H4 (cell line): ENCODE measurements around the gene ERCC6L2. TPM values are rescaled to one million over a fixed set of nuclear protein-coding genes. Genes with fewer than 3 reads are reported as not detected.

Experiments
- DNase-seq: peaks from one replicate; pipeline ENCODE4 v3.0.0-alpha.2; 2015; ENCODE audit warnings: low spot score
- total RNA-seq: library from RNA; depleted of rRNA; stranded (reverse); fragments of >200 nt; shearing (Covaris generic); gene quantifications from 2 replicates; pipeline ENCODE4 v1.2.3, GENCODE V29; 2014

The ERCC6L2 gene
- total RNA-seq, 1 experiment from 2014 or later: 37.7 TPM

GRCh38 chr9:95978106-95978505 is 102.6 kb downstream of the ERCC6L2 start:
- DNase-seq: no peak

- no peak for DNase-seq
These were observed 104.0 kb downstream of the ERCC6L2 start for GRCh38 chr9:95979446-95979845.

DNA sequence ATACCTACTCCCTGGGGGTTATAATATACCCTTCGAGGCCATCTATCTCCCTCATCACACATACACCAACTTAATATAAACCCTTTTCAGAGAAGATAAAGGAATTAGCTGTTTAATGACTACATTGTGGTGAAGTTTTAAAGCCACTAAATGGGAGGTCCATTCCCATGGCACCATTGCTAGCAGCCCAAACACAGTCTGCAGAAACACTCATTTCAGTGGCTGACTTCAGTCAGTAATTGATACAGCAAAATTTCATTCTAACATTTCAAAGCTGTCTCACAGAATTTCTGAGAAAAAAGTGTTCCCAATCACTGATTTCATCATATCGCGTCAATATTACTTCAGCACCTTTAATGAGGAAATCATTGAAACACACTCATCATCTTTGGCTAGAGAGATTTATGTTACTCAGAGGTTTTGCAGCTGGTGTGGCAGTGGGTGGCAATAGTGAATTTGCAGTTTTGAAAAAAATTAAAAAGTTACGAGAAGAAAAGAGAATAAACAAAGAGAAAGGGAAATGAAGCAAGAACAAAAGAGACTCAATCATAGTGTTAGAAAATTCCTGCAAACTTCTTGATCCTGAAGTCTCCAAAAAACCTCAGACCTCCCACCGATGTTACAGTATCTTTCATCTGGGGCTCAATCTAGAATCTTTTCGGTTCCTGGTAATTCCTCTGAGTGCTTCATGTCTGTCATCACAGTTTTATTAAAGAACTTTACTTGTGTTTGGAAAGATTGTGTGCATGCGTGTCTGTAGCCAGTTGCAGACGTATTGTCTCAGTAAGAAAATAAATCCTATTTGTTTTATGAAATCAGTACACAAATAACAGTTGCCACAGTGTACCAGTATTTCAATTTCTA is 105.0 kb downstream of the ERCC6L2 start:
- no peak for DNase-seq

DNA sequence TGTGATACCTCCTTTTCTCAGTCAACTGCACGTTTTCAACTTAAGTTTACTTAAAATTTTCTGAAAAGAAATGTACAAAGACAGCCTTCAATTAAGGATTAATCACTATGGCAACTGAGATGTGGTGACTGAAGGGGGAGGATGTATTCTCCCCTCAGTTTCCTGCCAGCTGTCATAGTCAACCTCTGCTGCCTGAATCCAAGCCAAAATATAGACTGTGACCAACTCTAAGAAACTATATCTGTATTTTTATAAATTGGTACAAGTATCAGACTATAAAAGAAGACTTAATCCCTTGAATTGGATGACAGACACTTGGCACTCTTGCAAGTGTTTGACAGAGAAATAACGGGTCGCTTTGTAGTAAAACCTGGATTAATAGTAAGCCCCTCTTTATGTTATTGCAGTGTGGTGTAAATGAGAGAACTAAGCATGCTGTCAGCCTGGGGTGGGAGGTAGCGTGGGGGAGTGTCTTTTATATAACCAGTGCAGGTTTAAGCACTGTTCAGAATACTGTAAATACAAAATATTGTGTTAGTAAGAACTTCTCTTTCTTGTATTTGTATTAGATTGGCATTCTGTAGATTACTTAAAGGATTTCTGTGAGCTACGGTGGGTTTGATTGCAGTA is 106.4 kb downstream of the ERCC6L2 start:
- no peak for DNase-seq

DNA sequence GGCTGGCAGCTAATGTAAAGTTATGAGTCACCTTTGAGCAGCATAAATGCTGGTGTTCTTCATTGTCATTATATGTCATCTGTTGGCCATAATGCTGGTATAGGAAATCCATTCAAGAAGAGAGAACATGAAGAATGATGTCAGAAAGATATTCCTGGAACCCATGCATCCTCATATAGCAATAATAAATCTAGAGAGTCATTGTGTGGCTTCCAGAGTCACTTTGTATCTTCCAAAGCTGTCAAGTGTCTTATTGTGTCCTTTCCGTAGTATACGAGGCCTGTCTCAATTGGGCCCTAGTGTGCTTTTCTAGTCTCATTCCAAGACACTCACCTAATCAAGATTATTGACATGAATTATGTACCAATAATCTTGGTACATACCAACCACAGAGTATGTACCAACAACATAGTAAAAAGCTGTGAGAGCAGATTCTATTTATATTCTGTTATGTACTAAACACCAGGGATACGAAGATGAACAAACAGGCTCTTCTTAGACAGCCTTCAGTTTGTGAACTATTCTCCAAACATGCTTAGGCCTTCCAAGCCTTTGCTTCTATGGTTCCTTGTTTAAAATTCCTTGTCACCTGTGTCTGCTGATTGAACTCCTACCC is 110.1 kb downstream of the ERCC6L2 start:
- DNase-seq: no peak

- DNase-seq: no peak
These were observed 113.8 kb downstream of the ERCC6L2 start for GRCh38 chr9:95989297-95989696.

DNA sequence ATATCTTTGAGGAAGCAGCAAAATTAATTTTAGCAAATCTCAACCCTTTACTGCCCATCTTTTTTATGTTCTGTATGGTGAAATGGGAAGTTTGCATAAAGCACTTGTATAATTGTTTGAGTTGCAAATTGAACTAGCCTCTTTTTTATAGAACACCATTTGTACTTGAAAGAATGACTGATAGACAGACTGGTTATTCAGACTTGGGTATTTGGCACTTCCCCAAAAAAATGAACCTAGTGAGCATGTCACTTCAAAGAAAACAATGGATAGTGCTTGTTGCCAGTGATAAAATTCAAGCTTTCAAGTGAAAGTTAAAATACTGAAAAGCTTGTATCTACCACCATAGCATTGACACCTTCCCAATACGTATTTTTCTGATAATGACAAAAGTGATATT is 115.8 kb downstream of the ERCC6L2 start:
- DNase-seq: no peak

- no peak for DNase-seq
These were observed 117.0 kb downstream of the ERCC6L2 start for GRCh38 chr9:95992536-95992935.

- DNase-seq: no peak
These were observed 117.8 kb downstream of the ERCC6L2 start for GRCh38 chr9:95993337-95993736.

DNA sequence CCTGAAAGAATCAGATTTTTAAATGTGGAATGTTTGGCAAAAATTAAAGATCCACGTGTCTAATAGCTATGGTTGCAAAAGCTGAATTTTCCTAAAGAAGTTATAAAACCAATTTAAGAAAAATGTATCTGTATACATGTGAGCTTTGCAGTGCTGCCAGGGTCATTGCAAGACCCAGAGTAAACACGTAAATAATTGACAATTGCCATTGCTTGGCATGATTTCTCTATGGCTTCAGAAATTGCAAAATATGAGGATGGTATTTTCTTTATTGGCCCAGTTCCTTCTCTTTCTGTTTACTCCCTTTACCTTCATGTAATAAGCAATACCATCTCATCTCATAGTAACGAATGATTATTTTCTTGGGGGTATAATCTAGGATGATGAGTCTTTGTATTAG is 123.9 kb downstream of the ERCC6L2 start:
- no peak for DNase-seq

GRCh38 chr9:96004379-96004778 is 128.9 kb downstream of the ERCC6L2 start:
- no peak for DNase-seq

DNA sequence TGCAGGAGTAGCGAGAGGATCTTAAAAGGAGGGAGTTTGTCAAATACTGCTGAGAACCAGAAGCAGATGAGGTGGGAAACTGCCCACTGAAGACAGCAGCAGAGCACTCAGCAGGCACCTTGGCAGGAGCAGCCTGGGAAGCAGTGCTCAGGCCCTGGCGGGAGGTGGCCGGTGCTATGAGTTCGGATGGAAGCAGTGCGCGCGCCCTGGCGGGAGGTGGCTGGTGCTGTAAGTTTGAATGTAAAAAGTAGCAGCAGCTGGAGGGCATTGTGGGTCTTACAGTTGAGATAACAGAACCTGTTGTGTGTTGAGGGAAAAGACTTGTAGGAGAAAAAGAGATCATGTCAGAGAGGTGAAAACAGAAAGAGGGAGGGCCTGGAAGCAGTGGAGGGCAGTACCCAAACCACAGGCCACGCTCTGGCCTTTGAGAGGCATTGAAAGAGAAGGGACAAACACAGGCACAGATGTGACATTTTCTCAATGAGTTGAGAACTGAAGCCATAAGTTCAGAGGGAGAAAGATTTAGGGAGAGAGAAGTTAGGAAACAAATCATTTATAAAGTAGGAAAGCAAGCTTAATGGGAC is 130.9 kb downstream of the ERCC6L2 start:
- DNase-seq: no peak

DNA sequence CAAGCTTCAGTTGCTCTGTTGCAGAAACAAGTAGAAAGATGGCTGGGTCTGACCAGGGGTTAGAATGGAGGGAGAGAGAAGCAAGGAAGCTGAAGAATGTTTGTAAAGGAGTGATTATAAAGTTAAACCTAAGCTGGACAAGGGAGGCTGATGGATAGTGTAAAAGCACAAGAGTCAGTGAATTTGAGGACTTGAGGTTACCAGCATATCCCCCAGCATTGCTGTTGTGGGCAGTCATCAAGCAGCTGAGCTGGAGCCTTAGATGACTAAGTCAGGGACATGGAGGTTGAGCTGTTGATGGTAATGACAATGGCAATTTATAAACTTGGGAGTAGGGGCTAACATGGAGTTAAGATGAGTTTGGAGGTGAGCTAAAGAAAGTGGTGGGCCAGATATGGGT is 131.5 kb downstream of the ERCC6L2 start:
- no peak for DNase-seq

DNA sequence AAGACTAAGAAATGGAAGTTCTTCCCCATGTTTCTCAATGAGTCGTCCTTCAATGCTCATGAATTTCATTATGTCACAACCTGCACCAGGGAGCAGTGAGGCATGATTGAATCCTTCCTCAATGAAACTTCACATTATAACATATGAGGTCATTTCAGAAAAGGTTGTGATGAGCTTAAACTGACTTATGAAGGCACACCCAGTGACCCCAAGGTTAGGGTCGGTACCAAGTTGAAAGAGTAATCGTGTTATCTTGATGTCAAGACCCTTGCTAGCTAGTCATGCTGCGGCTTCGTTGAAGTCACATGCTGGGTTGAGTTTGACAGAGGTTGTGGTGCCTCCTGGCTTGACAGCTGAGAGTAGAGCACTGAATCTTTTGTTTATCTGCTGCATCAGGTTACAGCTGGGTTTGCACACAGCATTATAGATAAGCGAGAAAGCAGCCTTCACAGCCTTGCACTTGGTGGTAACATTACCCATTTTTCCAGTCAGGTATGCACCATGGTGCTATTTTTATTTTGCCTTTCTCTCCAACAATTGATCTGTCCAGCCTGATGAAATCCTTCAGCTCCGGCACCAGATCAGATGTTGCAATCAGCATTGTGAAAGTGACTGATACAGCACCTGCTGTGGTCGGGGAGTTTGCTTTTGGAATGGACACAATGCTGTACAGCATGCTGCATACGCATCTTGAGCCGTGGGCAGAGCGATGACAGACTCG is 133.2 kb downstream of the ERCC6L2 start:
- DNase-seq: no peak

GRCh38 chr9:96009223-96009602 is 133.7 kb downstream of the ERCC6L2 start:
- no peak for DNase-seq

DNA sequence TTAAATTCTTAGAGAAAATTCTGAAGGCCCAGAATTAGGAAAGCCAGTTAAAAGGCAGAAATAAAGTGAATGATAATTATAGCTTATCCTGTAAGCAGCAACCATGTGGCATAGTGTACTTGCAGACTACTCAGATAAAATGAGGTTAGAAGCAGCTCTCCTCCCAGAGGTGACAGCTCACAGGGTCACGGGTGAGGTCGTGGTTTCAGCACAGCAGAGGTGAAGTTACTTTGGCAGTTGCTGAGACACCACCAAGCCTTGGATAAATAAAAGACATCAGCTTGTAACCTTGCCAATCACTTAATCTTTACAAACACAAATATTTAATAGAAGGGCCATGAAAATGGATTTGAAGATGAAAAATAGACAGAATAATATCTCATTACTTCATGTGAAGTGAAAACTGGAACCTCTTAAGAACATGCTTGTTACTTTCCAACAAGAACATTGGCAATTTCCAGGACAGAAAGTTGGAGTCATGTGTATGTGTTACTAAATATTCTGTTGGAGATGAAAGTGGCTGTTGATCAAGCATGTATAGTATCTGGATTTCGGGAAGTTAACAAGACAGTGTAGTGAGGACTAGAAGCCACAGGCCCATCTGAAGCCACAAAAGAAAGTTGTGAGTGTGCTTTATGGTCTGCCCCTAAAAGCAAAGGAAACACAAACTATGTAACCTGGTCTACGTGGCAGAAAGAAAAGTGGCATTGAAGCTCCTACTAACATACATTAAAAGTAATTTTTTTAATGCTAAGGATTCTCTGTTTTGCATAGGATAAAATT is 134.4 kb downstream of the ERCC6L2 start:
- DNase-seq: no peak

DNA sequence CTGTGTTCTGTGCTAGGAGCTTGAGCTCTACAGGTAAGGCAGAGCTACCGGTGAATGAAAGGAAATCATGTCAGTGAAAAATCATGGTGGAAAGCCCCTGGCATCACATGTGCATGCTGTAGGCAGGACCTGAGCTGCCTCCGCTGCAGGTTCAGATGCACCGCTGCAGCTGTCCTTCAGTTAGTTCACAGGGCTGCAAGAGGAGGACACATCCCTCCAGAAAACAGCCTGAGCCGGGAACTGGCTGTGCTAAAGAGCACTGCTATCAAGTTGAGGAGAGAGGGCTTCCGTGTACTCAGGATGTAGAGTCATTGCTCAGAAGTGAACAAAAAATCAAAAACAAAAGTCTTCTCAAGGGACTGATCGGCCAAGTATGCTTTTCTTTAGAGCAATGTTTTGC is 138.6 kb downstream of the ERCC6L2 start:
- no peak for DNase-seq

GRCh38 chr9:96015876-96016686 is 140.6 kb downstream of the ERCC6L2 start:
- no peak for DNase-seq
